ENCODE measurements around the gene VASN. TPM values are rescaled to one million over a fixed set of nuclear protein-coding genes. Genes with fewer than 3 reads are reported as not detected.

Gene VASN
- total and polyA plus RNA-seq, 9 of the 15 experiments (the other 6 are each of a cell fraction or from before 2014, with no cell fraction given) = 0.01 to 2.5 (median 0.41) TPM; not detected in 1

- no peak overlapping the region for H3K4me2 ChIP-seq (ENCODE audit: insufficient read depth, low read length)
- H3K79me2 ChIP-seq (ENCODE audit: control insufficient read depth, insufficient read depth, low read length) = peaks cover 5% of the 10 kb centered on the region
- ATAC-seq = no peak
- FAIRE-seq = no peak
- H3K27ac ChIP-seq (ENCODE audit: extremely low read depth, low read depth, low read length) = no peak overlapping the region
- DNase-seq (ENCODE audit: extremely low read depth in 1 of 4, low spot score in 3 of 4) = no peak
- no peaks in the 10 kb centered on the region for H3K9me3 ChIP-seq (replicated peaks; ENCODE audit: control insufficient read depth, insufficient read depth, low read depth, low read length)
- H3K9me1 ChIP-seq (ENCODE audit: control insufficient read depth, insufficient read depth, low read length) = no peaks in the 10 kb centered on the region
- 90% methylated on average over 16 of the region's 22 CpGs for WGBS (ENCODE audit: insufficient coverage, low coverage, missing lambda C conversion rate)
- no peaks in the 10 kb centered on the region for H3K27me3 ChIP-seq (ENCODE audit: control insufficient read depth in 2 of 2, insufficient read depth in 2 of 2, low read length in 2 of 2)
- H4K20me1 ChIP-seq (replicated peaks; ENCODE audit: control insufficient read depth, insufficient read depth, low read length) = peaks cover 27% of the 10 kb centered on the region
- H3K36me3 ChIP-seq (ENCODE audit: control insufficient read depth, insufficient read depth, low read length) = peaks cover 89% of the 10 kb centered on the region; the same call in 2 of the 3 replicates
- no peak overlapping the region; a peak in 1 of 4 replicates for H3K9ac ChIP-seq (ENCODE audit: insufficient read depth in 1 of 2, low read depth in 2 of 2, low read length in 2 of 2)
- BruUV-seq (replicated peaks) = no TSS peak
- ChIA-PET CTCF (ENCODE audit: low intra/inter-chr PET ratio) (no interaction called here), POLR2A (interaction anchor here (0.6 to 0.8 kb wide), 3 partner anchors 25 to 665 kb away, joined by 3 read pairs; no protein-coding TSS in a partner anchor)
- intact Hi-C loops (cut with micrococcal nuclease) = loop anchor here (10.0 kb wide), 2 partner anchors 203 to 423 kb away; no protein-coding TSS in a partner anchor
- H3K4me1 ChIP-seq (replicated peaks in 1 of 2; ENCODE audit: control insufficient read depth in 2 of 2, insufficient read depth in 2 of 2, low read length in 2 of 2) = peaks cover 0 to 28% of the 10 kb centered on the region in 2 experiments; a peak in 1 of 5 replicates
- H3K4me3 ChIP-seq = no peak overlapping the region
- TF ChIP-seq CXXC5 (CRISPR knock-in tag; IDR thresholded peaks at IDR 0.05) (no peak), XRCC4 (IDR thresholded peaks at IDR 0.05; ENCODE audit: extremely low read depth, insufficient read depth, insufficient read length) (no peak), MAZ (CRISPR knock-in tag; conservative IDR thresholded peaks at IDR 0.05 in 1 of 2, IDR thresholded peaks at IDR 0.05 in 1 of 2) (no peak), FOXK1 (CRISPR knock-in tag; IDR thresholded peaks at IDR 0.05; ENCODE audit: borderline replicate concordance) (no peak), ZC3H11A (IDR thresholded peaks at IDR 0.05; ENCODE audit: low read depth, low read length) (no peak), RBFOX2 (IDR thresholded peaks at IDR 0.05; ENCODE audit: low read depth, low read length) (peak; percentile 52), ZBTB17 (CRISPR knock-in tag; IDR thresholded peaks at IDR 0.05) (no peak)
- H2AFZ ChIP-seq (ENCODE audit: low read depth, low read length) = no peak overlapping the region
- in situ Hi-C loops (cut with MboI) = no loop called here
Observed at GRCh38 chr16:4407543-4408322, 36.1 kb downstream of the VASN start.

All from K562 (cell line).